HCT116 (cell line): ENCODE data around the gene UBA52. TPM values are rescaled to one million over a fixed set of nuclear protein-coding genes. Genes with fewer than 3 reads are reported as not detected.

Experiments
- ATAC-seq: fragments of 200-7000 bp; cut with Tn5 transposase; 2 replicates; pipeline ENCODE4 v1.9.1; 2020; ENCODE audit warnings: mild to moderate bottlenecking, moderate library complexity
- BruUV-seq: library from RNA; stranded (reverse); fragments of 400-500 nt; replicated peaks from 2 replicates; lab custom pipeline; 2021; lab: Mats Ljungman, UMichigan
- CTCF ChIA-PET: fragments of 300-600 bp; sonication (Branson Sonifier 250); formaldehyde crosslinking; loops from one replicate; lab custom pipeline; 2021; ENCODE audit warnings: antibody characterized with exemption; lab: Charles Lee
- POLR2A ChIA-PET: fragments of 300-600, 350-600 bp; sonication (Branson Sonifier 250); formaldehyde crosslinking; loops from one replicate; lab custom pipeline; 2021; ENCODE audit warnings: antibody characterized with exemption; lab: Charles Lee
- RAD21 ChIA-PET, 2 experiments: fragments of 300-600 bp; sonication (Branson Sonifier 250); formaldehyde crosslinking; loops; one replicate each; lab custom pipeline; 2023; ENCODE audit warnings: low total read pairs in 2 of 2; ENCODE audit not compliant: uncharacterized antibody in 2 of 2, unreplicated experiment in 2 of 2, low non-redundant PET in 1 of 2; lab: Charles Lee
- DNase-seq: peaks from one replicate; pipeline ENCODE4 v3.0.0-alpha.2; 2010; ENCODE audit warnings: low read depth, low spot score
- H2AFZ ChIP-seq: fragments of 200-600 bp; shearing (Covaris generic), sonication (generic); 2 replicates; pipeline ENCODE4 v1.6.1; 2017; ENCODE audit warnings: low read depth, mixed run types, mixed read lengths, antibody characterized with exemption, low read length; ENCODE audit not compliant: poor library complexity, severe bottlenecking
- H3K27ac ChIP-seq: 2 replicates; pipeline ENCODE4 v1.5.1; 2012; ENCODE audit warnings: low read depth, low read length
- H3K27me3 ChIP-seq: fragments of 200-600 bp; sonication (generic); 2 replicates; pipeline ENCODE4 v1.6.1; 2016; ENCODE audit warnings: mixed run types, low read length, mixed read lengths; ENCODE audit not compliant: insufficient read depth
- H3K36me3 ChIP-seq, 2 experiments: fragments of 200-500 bp in 1 of 2; fragments of 200-600 bp in 1 of 2; sonication (Bioruptor generic) in 1 of 2; sonication (generic) in 1 of 2; 2 replicates each; pipeline versions ENCODE4 v1.5.1 to v1.6.1; 2014 to 2016; ENCODE audit warnings: low read length in 2 of 2, inconsistent platforms in 1 of 2, mixed read lengths in 1 of 2, mixed run types in 1 of 2; ENCODE audit not compliant: insufficient read depth in 2 of 2, control insufficient read depth in 1 of 2
- H3K4me1 ChIP-seq, 2 experiments: fragments of 200-600 bp in 1 of 2; sonication (generic) in 1 of 2; 2 replicates each; pipeline versions ENCODE4 v1.5.1 to v1.6.1; 2012 to 2017; ENCODE audit warnings: low read length in 2 of 2, inconsistent platforms in 1 of 2, mild to moderate bottlenecking in 1 of 2, mixed read lengths in 1 of 2, mixed run types in 1 of 2, moderate library complexity in 1 of 2; ENCODE audit not compliant: insufficient read depth in 2 of 2, control insufficient read depth in 1 of 2
- H3K4me2 ChIP-seq: fragments of 200-600 bp; sonication (generic); 2 replicates; pipeline ENCODE4 v1.6.1; 2017; ENCODE audit warnings: mixed run types, low read length, mixed read lengths
- H3K4me3 ChIP-seq, 2 experiments: fragments of 200-600 bp in 1 of 2; sonication (generic) in 1 of 2; replicated peaks in 1 of 2; 2 replicates each; pipeline ENCODE4 v1.5.1; 2011 to 2016; ENCODE audit warnings: low read length in 2 of 2, control low read depth in 1 of 2, low read depth in 1 of 2, mild to moderate bottlenecking in 1 of 2, mixed read lengths in 1 of 2, mixed run types in 1 of 2
- H3K79me2 ChIP-seq: fragments of 200-600 bp; sonication (generic); 2 replicates; pipeline ENCODE4 v1.6.1; 2017; ENCODE audit warnings: mild to moderate bottlenecking, mixed run types, low read length, moderate library complexity, mixed read lengths; ENCODE audit not compliant: insufficient read depth
- H3K9ac ChIP-seq: fragments of 200-600 bp; sonication (generic); 2 replicates; pipeline ENCODE4 v1.6.1; 2016; ENCODE audit warnings: low read length, mixed read lengths
- H3K9me2 ChIP-seq: fragments of 200-600 bp; sonication (generic), shearing (Covaris generic); 2 replicates; pipeline ENCODE4 v1.6.1; 2017; ENCODE audit warnings: mixed run types, mild to moderate bottlenecking, moderate library complexity; ENCODE audit not compliant: insufficient read depth
- H3K9me3 ChIP-seq, 2 experiments: fragments of 200-500 bp in 1 of 2; fragments of 200-600 bp in 1 of 2; sonication (Bioruptor generic) in 1 of 2; sonication (generic) in 1 of 2; 2 replicates each; pipeline ENCODE4 v1.6.1; 2014 to 2017; ENCODE audit warnings: low read length in 2 of 2, mixed read lengths in 2 of 2, inconsistent platforms in 1 of 2, low read depth in 1 of 2, mild to moderate bottlenecking in 1 of 2, mixed run types in 1 of 2, moderate library complexity in 1 of 2; ENCODE audit not compliant: control insufficient read depth in 1 of 2, insufficient read depth in 1 of 2
- H4K20me1 ChIP-seq: fragments of 200-600 bp; sonication (generic), shearing (Covaris generic); 2 replicates; pipeline ENCODE4 v1.6.1; 2017; ENCODE audit warnings: mixed run types, mild to moderate bottlenecking, moderate library complexity; ENCODE audit not compliant: insufficient read depth
- CBX3 ChIP-seq: IDR thresholded peaks from 2 replicates; pipeline ENCODE4 v1.6.1; 2012; ENCODE audit warnings: low read depth
- CEBPB ChIP-seq: IDR thresholded peaks from 2 replicates; pipeline ENCODE4 v1.6.1; 2012; ENCODE audit warnings: low read depth
- EGR1 ChIP-seq: IDR thresholded peaks from 2 replicates; pipeline ENCODE4 v1.6.1; 2012; ENCODE audit warnings: low read depth
- ELF1 ChIP-seq: IDR thresholded peaks from 2 replicates; pipeline ENCODE4 v1.6.1; 2012; ENCODE audit warnings: low read depth, borderline replicate concordance
- EZH2 ChIP-seq: fragments of 200-600 bp; sonication (generic); IDR thresholded peaks from 2 replicates; pipeline ENCODE4 v1.6.1; 2017; ENCODE audit warnings: antibody characterized with exemption, mixed run types
- EZH2phosphoT487 ChIP-seq: fragments of 200-600 bp; IDR thresholded peaks from 2 replicates; pipeline ENCODE4 v1.6.1; 2018; ENCODE audit warnings: antibody characterized with exemption, borderline replicate concordance
- JUND ChIP-seq: IDR thresholded peaks from 2 replicates; pipeline ENCODE4 v1.6.1; 2012
- POLR2A ChIP-seq: IDR thresholded peaks from 2 replicates; pipeline ENCODE4 v1.7.0; 2011; ENCODE audit warnings: borderline replicate concordance; ENCODE audit not compliant: insufficient read depth, insufficient read length; ENCODE audit errors: extremely low read depth
- POLR2AphosphoS5 ChIP-seq: IDR thresholded peaks from 2 replicates; pipeline ENCODE4 v1.6.1; 2011; ENCODE audit warnings: mild to moderate bottlenecking, low read depth, low read length, moderate library complexity
- RAD21 ChIP-seq: IDR thresholded peaks from 2 replicates; pipeline ENCODE4 v1.6.1; 2012; ENCODE audit warnings: low read depth, mild to moderate bottlenecking
- SIN3A ChIP-seq: IDR thresholded peaks from 2 replicates; pipeline ENCODE4 v1.6.1; 2012; ENCODE audit warnings: low read depth
- SP1 ChIP-seq: IDR thresholded peaks from 2 replicates; pipeline ENCODE4 v1.6.1; 2012; ENCODE audit warnings: low read depth
- TCF7L2 ChIP-seq: IDR thresholded peaks from 2 replicates; pipeline ENCODE4 v1.7.0; 2011; ENCODE audit warnings: borderline replicate concordance, inconsistent platforms; ENCODE audit not compliant: insufficient read depth, insufficient read length; ENCODE audit errors: extremely low read depth
- YY1 ChIP-seq: IDR thresholded peaks from 2 replicates; pipeline ENCODE4 v1.6.1; 2011; ENCODE audit warnings: low read length, low read depth, moderate library complexity, mild to moderate bottlenecking; ENCODE audit not compliant: insufficient replicate concordance; ENCODE audit errors: extremely low read depth
- ZFX ChIP-seq: fragments of 450-650 bp; IDR thresholded peaks from 2 replicates; pipeline ENCODE4 v1.6.1; 2017
- ZNF274 ChIP-seq: fragments of 200-500 bp; sonication (Bioruptor generic); IDR thresholded peaks from 2 replicates; pipeline ENCODE4 v1.6.1; 2014; ENCODE audit warnings: mild to moderate bottlenecking, low read depth, low read length, inconsistent platforms
- intact Hi-C: fragments of 100-400 bp; cut with micrococcal nuclease; formaldehyde crosslinking; loops from 2 replicates; pipeline ENCODE4 v1.10.0; 2022
- total RNA-seq: library from RNA; stranded (reverse); gene quantifications from one replicate; pipeline ENCODE4 v1.2.1, GENCODE V29; 2021; ENCODE audit not compliant: unreplicated experiment
- TF ChIP-seq, protein P1 (sequence below): IDR thresholded peaks from 2 replicates; pipeline ENCODE4 v1.6.1; 2011; ENCODE audit warnings: mild to moderate bottlenecking, low read length, moderate library complexity; ENCODE audit not compliant: insufficient replicate concordance; ENCODE audit errors: extremely low read depth
- TF ChIP-seq, protein P2 (sequence below): IDR thresholded peaks from 2 replicates; pipeline ENCODE4 v1.6.1; 2012
- TF ChIP-seq, protein P3 (sequence below): IDR thresholded peaks from 2 replicates; pipeline ENCODE4 v1.6.1; 2012; ENCODE audit warnings: low read depth

Gene UBA52
- total RNA-seq, 1 experiment from 2014 or later: 1,743 TPM

GRCh38 chr19:18607226-18608101, 35.8 kb downstream of the UBA52 start (continued):
- TF ChIP-seq SP1 (no peak), POLR2A (no peak), RAD21 (no peak), EGR1 (no peak), EZH2phosphoT487 (no peak), JUND (no peak), ZFX (no peak)

DNA sequence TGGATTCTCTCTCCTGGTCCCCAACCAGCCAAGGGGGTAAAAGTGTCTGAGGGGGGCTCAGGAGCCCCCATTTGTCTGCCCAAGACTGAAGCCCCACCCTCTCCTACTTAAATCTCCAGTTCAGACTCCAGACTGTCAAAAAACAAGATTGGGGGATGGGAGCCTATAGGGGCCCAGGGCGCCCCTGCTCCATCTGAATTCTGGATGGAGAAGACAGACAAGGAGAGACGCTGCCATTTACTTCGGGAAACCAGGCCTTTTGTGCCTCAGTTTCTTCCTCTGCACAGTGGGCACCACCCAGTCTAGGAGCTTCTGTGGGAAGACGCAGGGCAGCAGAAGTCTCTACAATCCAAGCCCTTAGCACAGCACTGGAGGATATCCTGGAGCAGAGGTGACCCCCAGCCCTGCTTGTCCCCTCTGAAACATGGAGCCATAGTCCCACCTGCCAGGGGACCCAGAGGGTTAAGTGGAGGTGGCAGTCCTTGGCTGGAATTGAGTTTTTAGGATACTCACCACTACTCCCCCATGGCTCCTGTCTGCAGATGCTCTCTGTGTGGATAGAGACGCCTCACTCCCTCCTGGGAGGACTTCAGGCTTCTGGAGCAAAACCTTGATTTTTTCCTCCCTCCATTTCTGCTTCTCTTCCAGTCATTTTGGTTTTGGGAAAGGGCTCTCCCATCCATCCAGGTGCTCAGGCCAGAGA, 36.6 kb downstream of the UBA52 start:
- BruUV-seq: no TSS peak
- Histone ChIP-seq H3K27me3 (peaks cover 30% of the 10 kb centered on the region; the same call in 1 of the 2 replicates), H2AFZ (no peak overlapping the region), H3K9ac (no peak overlapping the region), H3K4me2 (peak overlapping the region; percentile 99), H4K20me1 (no peaks in the 10 kb centered on the region), H3K36me3 (no peaks in the 10 kb centered on the region), H3K4me3 (peak overlapping the region; percentile 53 to 65), H3K9me3 (no peaks in the 10 kb centered on the region), H3K79me2 (no peaks in the 10 kb centered on the region), H3K27ac (no peak overlapping the region), H3K4me1 (peaks cover 25 to 50% of the 10 kb centered on the region in 2 experiments), H3K9me2 (no peaks in the 10 kb centered on the region)
- CTCF ChIA-PET: no interaction called here
- RAD21 ChIA-PET: no interaction called here
- POLR2A ChIA-PET: no interaction called here
- ATAC-seq (no peak), DNase-seq (no peak)
- intact Hi-C loops: no loop called here
- TF ChIP-seq ELF1 (no peak), SP1 (no peak), YY1 (no peak), POLR2AphosphoS5 (no peak), ZNF274 (no peak), ZFX (no peak), TCF7L2 (no peak), EZH2 (no peak), RAD21 (no peak), SIN3A (no peak), CBX3 (no peak), CEBPB (no peak), JUND (no peak)
- TF ChIP-seq, protein P1, sequence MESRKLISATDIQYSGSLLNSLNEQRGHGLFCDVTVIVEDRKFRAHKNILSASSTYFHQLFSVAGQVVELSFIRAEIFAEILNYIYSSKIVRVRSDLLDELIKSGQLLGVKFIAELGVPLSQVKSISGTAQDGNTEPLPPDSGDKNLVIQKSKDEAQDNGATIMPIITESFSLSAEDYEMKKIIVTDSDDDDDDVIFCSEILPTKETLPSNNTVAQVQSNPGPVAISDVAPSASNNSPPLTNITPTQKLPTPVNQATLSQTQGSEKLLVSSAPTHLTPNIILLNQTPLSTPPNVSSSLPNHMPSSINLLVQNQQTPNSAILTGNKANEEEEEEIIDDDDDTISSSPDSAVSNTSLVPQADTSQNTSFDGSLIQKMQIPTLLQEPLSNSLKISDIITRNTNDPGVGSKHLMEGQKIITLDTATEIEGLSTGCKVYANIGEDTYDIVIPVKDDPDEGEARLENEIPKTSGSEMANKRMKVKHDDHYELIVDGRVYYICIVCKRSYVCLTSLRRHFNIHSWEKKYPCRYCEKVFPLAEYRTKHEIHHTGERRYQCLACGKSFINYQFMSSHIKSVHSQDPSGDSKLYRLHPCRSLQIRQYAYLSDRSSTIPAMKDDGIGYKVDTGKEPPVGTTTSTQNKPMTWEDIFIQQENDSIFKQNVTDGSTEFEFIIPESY: no peak
- TF ChIP-seq, protein P2, sequence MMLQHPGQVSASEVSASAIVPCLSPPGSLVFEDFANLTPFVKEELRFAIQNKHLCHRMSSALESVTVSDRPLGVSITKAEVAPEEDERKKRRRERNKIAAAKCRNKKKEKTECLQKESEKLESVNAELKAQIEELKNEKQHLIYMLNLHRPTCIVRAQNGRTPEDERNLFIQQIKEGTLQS: no peak
- TF ChIP-seq, protein P3, sequence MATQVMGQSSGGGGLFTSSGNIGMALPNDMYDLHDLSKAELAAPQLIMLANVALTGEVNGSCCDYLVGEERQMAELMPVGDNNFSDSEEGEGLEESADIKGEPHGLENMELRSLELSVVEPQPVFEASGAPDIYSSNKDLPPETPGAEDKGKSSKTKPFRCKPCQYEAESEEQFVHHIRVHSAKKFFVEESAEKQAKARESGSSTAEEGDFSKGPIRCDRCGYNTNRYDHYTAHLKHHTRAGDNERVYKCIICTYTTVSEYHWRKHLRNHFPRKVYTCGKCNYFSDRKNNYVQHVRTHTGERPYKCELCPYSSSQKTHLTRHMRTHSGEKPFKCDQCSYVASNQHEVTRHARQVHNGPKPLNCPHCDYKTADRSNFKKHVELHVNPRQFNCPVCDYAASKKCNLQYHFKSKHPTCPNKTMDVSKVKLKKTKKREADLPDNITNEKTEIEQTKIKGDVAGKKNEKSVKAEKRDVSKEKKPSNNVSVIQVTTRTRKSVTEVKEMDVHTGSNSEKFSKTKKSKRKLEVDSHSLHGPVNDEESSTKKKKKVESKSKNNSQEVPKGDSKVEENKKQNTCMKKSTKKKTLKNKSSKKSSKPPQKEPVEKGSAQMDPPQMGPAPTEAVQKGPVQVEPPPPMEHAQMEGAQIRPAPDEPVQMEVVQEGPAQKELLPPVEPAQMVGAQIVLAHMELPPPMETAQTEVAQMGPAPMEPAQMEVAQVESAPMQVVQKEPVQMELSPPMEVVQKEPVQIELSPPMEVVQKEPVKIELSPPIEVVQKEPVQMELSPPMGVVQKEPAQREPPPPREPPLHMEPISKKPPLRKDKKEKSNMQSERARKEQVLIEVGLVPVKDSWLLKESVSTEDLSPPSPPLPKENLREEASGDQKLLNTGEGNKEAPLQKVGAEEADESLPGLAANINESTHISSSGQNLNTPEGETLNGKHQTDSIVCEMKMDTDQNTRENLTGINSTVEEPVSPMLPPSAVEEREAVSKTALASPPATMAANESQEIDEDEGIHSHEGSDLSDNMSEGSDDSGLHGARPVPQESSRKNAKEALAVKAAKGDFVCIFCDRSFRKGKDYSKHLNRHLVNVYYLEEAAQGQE: no peak
